HG03159 (cell line): Measurements from ENCODE around the gene TMEM18.
A peak's percentile ranks its signal among the peaks of the same experiment; 100 is the strongest.
"Not testable (repeated sequence)": the region's sequence is repeated elsewhere in the genome, so short reads cannot be mapped to it uniquely, and the experiment has no call there.

Experiments used
- ATAC-seq: cut with Tn5 transposase; IDR thresholded peaks from one replicate; pipeline ENCODE4 v1.9.1; 2021; ENCODE audit warnings: mild to moderate bottlenecking, moderate library complexity; ENCODE audit not compliant: unreplicated experiment

The TMEM18 gene

GRCh38 chr2:677056-677958 is at the start of gene TMEM18:
TSS of gene TMEM18 (minus strand) at chr2:677406. CDS start at chr2:677345, 61 bp downstream.
- peak; percentile 60 for ATAC-seq

GRCh38 chr2:726169-726568 is 49.0 kb upstream of the TMEM18 start:
- peak; percentile 67 for ATAC-seq

GRCh38 chr2:725468-725867 is 48.3 kb upstream of the TMEM18 start:
- ATAC-seq = no peak

GRCh38 chr2:723761-724160 is 46.6 kb upstream of the TMEM18 start:
- ATAC-seq = no peak

GRCh38 chr2:720842-721241 is 43.6 kb upstream of the TMEM18 start:
- ATAC-seq = no peak

GRCh38 chr2:719734-720133 is 42.5 kb upstream of the TMEM18 start:
- no peak for ATAC-seq

- no peak for ATAC-seq
Measured at GRCh38 chr2:719191-719590, 42.0 kb upstream of the TMEM18 start.

- ATAC-seq = no peak
Measured at GRCh38 chr2:717661-718060, 40.5 kb upstream of the TMEM18 start.

GRCh38 chr2:715854-716560 is 38.8 kb upstream of the TMEM18 start:
- no peak for ATAC-seq

GRCh38 chr2:715038-715437 is 37.8 kb upstream of the TMEM18 start:
- no peak for ATAC-seq

GRCh38 chr2:714005-714741 is 37.0 kb upstream of the TMEM18 start:
- ATAC-seq = peak; percentile 98

- ATAC-seq = no peak
Measured at GRCh38 chr2:710867-711665, 33.9 kb upstream of the TMEM18 start.

GRCh38 chr2:709138-709765 is 32.0 kb upstream of the TMEM18 start:
- ATAC-seq = no peak

GRCh38 chr2:708667-709066 is 31.5 kb upstream of the TMEM18 start:
- no peak for ATAC-seq

GRCh38 chr2:705971-706511 is 28.8 kb upstream of the TMEM18 start:
- peak; percentile 89 for ATAC-seq

GRCh38 chr2:702765-703164 is 25.6 kb upstream of the TMEM18 start:
- ATAC-seq = not testable (repeated sequence)

GRCh38 chr2:696999-697627 is 19.9 kb upstream of the TMEM18 start:
- no peak for ATAC-seq

GRCh38 chr2:696463-696862 is 19.3 kb upstream of the TMEM18 start:
- ATAC-seq = peak; percentile 99

- ATAC-seq = no peak
Measured at GRCh38 chr2:694906-695510, 17.8 kb upstream of the TMEM18 start.
